Stimulated activated naive CD4-positive, alpha-beta T cell treated with Interleukin-2 at 50 U/mL for 16 hours (primary cell): Measurements from ENCODE around the gene VASH2.
"Not testable (repeated sequence)": the region's sequence is repeated elsewhere in the genome, so short reads cannot be mapped to it uniquely, and the experiment has no call there.

Source experiments
- DNase-seq: peaks from one replicate; lab custom pipeline; 2025; lab: John Stamatoyannopoulos, UW

VASH2 gene

DNA sequence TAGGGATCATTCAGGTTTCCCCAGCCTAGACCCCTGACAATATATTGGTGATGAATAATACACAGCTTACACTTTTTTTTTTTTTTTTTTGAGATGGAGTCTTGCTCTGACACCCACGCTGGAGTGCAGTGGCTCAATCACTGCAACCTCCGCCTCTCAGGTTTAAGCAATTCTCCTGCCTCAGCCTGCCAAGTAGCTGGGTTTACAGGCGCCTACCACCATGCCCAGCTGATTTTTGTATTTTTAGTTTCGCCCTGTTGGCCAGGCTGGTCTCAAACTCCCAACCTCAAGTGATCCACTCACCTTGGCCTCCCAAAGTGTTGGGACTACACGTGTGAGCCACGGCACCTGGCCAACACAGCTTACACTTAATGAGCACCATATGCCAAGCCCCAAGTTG lies 7.2 kb downstream of the VASH2 start:
- no peak for DNase-seq

GRCh38 chr1:212958175-212958574 lies 7.8 kb downstream of the VASH2 start:
- no peak for DNase-seq

- no peak for DNase-seq
These were observed 9.2 kb downstream of the VASH2 start for GRCh38 chr1:212959266-212960220.

GRCh38 chr1:212960932-212961331 lies 10.6 kb downstream of the VASH2 start:
- DNase-seq = no peak

- DNase-seq = no peak
These were observed 12.2 kb downstream of the VASH2 start for GRCh38 chr1:212962509-212962908.

GRCh38 chr1:212964102-212964501 lies 13.8 kb downstream of the VASH2 start:
- no peak for DNase-seq

- DNase-seq = not testable (repeated sequence)
These were observed 14.7 kb downstream of the VASH2 start for GRCh38 chr1:212964993-212965392.

DNA sequence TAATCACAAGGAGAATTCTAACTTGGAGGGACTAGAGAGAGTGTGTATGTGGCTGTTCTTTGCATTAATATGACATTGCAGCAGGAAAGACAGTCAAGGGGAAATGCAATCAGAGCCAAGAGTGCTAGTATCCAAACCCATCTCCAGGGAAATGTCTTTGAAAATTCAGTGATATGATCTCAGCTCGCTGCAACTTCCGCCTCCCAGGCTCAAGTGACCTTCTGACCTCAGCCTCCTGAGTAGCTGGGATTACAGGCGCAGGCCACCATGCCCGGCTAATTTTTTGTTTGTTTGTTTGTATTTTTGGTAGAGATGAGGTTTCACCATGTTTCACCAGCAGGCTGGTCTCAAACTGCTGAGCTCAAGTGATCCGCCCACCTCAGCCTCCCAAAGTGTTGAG lies 16.3 kb downstream of the VASH2 start:
- DNase-seq = no peak

- no peak for DNase-seq
These were observed 17.5 kb downstream of the VASH2 start for GRCh38 chr1:212967801-212968200.

DNA sequence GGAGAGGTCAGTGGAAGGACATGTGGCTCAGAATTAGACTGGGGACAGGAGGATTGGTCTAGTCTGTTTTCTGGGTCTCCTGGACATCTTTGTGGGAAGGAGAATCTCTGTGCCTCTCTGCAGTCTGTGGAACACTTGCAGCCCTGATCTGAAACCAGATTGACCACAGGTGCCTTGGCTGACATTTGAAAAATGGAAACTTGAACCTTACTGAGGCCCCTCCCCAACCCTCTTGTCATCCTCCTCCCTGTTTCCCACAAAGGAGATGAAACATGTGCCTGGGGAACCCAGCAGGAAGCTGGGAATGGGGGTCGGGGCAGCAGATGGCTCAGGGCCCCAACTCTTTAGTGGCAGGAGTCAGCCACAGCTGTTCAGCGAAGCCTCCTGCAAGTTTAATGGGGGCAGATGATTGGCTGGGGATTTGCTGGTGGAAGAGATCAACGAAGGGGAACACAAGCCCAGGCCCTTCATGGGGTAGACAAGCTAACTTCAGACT lies 18.1 kb downstream of the VASH2 start:
- DNase-seq = no peak

GRCh38 chr1:212970085-212970484 lies 19.7 kb downstream of the VASH2 start:
- DNase-seq = no peak

- DNase-seq = no peak
These were observed 21.0 kb downstream of the VASH2 start for GRCh38 chr1:212971312-212971711.

- no peak for DNase-seq
These were observed 23.1 kb downstream of the VASH2 start for GRCh38 chr1:212973426-212973825.

DNA sequence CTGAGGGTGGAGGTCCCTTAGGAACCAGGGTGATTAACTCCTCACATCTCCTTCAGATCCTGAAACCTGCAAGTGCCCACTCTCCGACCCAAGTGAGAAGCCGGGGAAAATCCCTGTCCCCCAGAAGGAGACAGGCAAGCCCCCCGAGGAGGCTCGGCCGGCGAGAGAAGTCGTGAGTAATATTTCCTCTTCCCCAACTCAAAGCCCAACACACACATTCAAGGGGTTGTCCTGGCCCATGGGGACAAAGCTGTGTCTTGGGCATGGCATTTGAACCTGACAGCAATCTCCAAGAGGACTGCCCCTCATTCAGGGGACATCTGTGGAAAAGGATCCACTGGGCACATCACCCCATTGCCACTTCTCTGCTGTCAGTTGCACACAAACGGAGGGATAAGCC lies 23.6 kb downstream of the VASH2 start:
- DNase-seq = no peak

GRCh38 chr1:212974711-212975110 lies 24.4 kb downstream of the VASH2 start:
- no peak for DNase-seq

- DNase-seq = no peak
These were observed 25.0 kb downstream of the VASH2 start for GRCh38 chr1:212975111-212975918.

GRCh38 chr1:212976586-212976985 lies 26.2 kb downstream of the VASH2 start:
- DNase-seq = no peak

DNA sequence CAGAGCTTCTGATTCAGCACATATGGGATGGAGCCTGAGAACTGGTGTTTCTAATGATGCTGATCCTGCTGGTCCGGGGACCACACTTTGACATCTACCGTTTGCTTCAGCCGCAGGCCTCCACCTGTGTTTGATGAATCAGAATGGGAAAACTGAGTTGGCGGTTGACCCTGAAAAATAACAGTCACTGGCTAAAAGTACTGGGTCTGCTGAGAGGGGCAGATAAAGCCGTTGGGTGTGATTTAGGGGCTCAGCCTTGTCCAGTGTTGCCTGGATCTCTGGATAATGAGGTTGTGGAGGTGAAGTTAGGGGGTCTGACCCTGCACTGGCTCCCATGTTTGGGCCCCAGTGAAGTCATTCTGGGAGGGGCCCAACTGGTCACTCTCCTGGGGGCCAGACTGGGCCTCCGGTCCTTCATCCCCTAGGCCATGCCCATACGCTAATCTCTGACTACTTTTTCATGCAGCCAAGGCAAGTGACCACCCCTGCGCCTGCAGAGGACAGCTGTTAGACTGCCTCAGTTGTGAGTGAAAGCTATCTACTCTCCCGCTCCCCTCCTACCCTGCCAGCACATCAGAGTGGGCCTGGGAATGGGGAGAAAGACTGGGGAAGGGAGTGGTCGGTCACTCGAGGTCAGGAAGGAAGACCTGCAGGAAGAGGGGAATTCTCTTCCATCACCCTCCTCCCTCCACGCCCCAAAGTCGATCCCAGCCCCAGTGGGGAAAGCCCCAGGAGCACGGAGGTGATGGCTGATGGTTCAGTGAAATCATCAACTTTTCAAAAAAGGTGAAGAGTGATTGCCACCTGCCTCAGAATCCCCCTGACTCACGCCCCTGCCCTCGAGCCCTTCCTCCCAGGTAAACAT lies 27.7 kb downstream of the VASH2 start:
- no peak for DNase-seq

DNA sequence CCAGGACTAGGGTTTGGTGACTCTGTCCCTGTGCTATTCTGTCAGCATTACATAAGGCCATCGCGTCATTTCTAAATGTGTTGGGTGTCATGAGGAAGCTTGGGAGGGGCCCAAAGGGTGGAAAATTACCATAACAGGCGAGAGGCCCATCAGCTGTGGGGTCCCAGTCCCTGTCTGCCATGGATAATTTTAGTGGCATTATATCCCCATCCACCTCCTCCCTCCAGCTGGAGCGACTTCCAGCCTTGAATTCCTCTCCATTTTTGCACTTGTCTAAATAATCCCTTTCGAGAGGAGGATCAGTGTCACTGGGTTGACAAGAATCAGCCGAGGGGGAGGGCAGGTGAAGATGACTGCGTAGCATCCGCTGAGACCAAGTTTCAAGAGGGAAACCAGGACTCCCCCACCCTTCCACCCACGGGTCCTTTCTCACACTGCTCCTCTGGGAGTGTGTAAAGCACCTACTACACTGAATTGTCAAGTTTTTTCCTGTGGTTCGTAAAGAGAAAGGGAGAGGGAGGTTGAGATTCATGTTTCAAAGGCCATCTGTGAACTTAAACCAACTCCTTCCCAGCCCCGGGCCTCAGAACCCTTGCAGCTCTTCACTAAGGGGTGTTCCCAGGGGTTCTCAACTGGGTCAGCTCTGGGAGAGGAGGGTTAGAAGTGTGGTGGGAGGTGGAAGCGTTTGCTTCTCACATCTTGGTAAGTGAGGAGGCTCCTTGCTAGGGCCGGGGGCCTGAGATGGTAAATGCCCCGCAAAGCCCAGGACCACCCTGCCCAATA lies 29.2 kb downstream of the VASH2 start:
- DNase-seq = peak; percentile 19

DNA sequence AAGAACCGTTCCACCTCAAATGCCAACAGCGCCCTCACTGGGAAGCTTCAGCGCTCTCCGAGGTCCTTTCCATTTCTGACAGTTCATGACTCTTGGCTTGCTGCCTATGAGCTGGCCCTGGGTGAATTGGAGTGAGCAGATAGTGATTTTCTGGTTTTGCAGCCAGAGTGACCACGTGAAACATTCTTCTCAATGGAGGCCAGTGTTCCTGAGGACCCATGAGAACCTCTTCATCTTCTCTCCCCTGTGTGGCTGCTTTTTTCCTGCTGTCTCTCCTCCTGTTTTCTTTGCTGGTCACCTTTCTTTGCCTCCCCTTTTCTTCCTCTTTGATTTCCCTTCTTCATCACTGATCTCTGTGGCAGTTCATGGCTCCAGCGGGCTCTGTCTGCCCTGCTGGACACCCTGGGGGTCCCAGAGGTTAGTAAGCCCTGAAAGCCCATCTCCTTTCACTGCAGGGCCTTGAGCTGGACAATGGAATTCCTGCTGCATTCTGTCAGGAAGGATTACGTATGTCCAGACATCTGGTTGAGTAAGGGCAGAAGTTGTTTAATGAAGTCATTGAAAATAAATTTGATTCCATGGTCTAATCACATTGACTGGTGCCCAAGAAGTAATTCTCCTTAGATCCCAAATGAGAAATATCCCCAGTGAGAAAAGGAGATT lies 29.9 kb downstream of the VASH2 start:
- DNase-seq = no peak
